GM12891 (cell line): ENCODE measurements around the gene SCRG1.
A peak's percentile ranks its signal among the peaks of the same experiment; 100 is the strongest.

Experiments
- POLR2A ChIP-seq: IDR thresholded peaks from 2 replicates; pipeline ENCODE4 v1.6.1; 2011; ENCODE audit warnings: low read depth, low read length, control low read depth
- TAF1 ChIP-seq: IDR thresholded peaks from 2 replicates; pipeline ENCODE4 v1.6.1; 2011; ENCODE audit warnings: low read depth, low read length, control low read depth

DNA sequence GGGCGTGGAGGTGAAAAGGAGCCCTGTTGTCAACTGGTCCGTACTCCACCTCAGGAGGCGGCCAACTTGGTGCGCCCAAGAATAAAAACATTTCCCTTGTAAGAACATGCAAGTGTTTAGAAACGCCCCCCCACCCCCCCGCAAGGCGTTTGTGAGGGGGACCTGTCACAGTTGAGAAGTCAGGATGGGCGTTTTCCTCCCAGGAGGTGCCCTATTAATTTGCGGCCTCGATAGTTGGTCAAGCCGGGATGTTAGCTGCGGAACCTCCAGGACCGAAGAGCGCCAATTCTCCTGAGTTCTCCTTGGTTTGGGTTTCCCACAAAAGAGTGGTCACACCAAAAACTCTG lies 28.8 kb downstream of the SCRG1 start:
- TF ChIP-seq POLR2A = no peak
- peak; percentile 1; the same call in 1 of the 2 replicates for TF ChIP-seq TAF1
